HG03196 (cell line): ENCODE results near the gene RFX4.

Experiments
- ATAC-seq: cut with Tn5 transposase; IDR thresholded peaks from one replicate; pipeline ENCODE4 v1.9.1; 2021; ENCODE audit not compliant: unreplicated experiment

The RFX4 gene

DNA sequence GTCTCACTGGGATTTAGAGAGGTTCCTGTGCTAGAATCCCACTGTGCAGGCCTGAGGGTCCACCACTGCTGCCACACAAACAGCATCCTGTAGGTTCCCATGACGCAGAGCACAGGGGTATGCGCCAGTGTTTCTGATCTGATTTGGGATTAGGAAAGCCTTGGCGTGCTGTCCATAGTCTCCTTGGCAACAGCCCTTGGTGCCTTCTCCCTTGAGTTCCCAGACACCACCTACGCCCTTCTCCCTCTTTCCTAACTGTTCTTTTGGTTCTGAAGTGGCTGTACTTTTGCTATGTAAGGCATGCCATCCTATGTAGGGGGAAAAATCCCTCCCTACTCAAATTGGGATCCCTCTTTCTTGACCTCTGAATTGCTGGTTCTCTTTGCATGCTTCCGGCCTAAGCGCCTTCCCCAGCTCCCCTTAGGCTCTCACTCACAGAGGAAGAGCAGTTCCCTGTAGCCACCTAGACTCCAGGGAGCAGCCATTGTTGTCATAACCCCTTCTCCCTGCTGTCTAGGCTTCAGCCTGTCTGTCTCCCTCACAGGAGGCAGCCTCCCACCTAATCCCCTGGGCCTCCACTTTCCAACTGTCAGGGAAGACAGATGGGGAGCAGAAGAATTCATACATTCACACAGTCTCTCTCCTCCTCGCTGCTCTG is 176.9 kb downstream of the RFX4 start:
- ATAC-seq = peak; percentile 26

GRCh38 chr12:106760184-106760531 is 177.4 kb downstream of the RFX4 start:
- ATAC-seq = peak; percentile 94

DNA sequence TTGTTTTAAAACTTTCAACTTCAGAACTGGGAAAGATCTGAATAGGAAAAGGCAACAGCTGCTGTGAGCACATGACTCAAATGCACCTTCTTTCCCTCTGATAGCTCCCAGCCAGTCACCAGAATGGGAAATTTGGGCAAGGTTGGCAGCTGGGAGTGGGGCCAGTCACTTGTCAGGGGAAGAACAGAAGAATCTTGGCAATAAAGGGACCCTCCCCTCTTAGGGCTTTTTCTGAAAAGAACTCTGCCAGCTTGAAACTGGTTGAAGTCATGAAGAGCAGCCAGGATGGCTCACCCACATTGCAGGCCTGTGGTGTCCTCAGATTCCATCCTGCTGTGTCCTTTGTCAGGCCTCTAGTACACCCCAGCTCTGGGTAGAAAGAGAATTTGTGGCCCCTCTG is 181.4 kb downstream of the RFX4 start:
- no peak for ATAC-seq

- no peak for ATAC-seq
Observed at GRCh38 chr12:106764738-106765137, 181.9 kb downstream of the RFX4 start.

DNA sequence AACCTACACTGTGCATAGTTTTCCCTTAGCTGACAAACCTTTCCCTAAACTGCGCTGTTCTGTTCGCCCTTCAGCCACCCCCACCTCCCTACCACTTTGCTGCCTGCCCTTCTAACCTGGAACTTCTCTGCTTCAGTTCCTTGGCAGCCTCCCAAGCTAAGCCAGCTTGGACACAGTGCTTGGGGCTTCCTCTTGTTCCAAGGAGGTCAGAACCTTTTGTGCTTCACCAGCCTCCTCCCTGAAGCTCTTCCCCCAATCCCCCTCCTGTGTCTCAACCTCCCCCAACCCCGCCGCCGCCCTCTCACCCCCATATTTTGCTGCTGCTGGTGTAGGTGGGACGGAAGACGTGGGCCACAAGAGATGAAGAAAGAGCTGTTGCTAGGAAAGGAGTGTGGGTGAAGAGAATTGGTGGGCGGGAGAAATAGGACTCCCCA is 183.6 kb downstream of the RFX4 start:
- ATAC-seq = no peak

- no peak for ATAC-seq
Observed at GRCh38 chr12:106767206-106767605, 184.4 kb downstream of the RFX4 start.

DNA sequence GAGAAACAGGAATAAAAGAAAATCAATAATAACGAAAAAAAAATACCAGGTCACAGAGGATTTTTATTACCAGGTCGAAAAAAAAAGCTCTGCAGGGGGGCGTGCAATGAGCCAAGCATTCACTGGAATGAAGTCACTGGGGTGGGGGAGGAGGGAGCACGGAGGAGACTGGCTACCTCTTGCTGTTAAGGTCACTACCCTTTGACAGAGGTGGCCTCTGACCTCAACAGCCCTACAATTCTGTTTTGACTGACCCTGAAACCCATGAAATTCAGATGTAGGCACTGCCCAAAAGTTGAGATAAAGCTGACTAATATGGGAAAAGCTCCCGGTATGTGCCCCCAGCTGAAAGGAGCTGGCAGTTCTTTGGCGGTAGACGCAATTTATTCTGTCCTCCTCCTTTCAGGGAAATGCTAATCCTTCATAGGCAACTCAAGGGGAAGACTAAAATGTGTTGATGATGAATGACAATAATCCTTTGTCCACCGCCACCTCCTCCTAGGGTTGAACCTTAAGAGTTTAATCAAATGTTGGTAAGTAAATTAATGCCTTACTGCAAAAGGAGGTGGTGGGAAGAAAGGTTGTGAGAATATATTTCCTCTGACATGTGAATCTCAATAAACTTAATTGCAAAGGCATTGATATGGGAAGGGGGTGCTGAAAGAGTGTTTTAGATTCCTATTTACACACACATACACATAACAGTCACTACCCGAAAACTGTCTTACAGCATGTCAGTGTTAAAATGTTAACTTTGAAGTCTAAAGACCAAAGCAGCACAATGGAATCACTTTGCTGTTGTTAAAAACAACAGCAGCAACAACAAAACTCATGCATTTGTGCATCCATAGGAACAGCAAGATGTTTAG is 185.4 kb downstream of the RFX4 start:
- no peak for ATAC-seq

- ATAC-seq = no peak
Observed at GRCh38 chr12:106769078-106769477, 186.3 kb downstream of the RFX4 start.

DNA sequence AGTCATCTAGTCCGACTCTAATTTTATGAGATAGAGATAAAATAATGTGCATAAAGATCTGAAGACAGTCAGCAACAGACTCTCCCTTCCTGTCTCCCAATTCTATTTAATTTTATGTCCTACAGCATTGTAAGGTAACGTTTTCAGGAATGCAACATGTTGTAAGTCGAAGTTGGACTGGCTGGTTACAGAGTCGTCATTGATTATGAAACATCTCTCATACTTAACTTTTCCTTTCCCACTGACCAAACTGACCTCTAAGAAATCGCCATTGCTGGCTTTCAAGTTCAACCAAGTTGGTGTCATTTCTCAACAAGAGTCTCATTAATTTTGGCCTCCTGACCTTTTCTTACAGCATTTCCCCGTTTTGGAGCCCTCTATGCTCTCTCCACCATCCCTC is 186.7 kb downstream of the RFX4 start:
- no peak for ATAC-seq

DNA sequence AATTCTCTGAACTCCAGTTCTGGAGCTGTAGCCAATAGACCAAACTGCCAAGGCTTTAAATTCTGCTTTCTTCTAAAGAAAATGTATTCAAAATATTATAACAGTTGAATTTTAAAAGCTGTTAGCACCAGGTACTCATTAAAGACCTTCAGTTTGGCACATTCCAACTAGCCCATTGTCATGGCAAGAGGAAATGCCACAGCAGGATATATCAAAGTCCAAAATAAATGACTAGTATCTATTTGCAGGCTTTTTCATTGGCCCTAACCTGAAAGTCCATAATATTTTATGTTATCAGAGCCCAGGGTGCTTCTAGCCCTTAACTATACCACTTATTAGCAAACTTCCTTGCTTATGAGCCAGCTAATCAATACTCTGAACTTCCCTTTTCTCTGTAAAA is 188.6 kb downstream of the RFX4 start:
- no peak for ATAC-seq

DNA sequence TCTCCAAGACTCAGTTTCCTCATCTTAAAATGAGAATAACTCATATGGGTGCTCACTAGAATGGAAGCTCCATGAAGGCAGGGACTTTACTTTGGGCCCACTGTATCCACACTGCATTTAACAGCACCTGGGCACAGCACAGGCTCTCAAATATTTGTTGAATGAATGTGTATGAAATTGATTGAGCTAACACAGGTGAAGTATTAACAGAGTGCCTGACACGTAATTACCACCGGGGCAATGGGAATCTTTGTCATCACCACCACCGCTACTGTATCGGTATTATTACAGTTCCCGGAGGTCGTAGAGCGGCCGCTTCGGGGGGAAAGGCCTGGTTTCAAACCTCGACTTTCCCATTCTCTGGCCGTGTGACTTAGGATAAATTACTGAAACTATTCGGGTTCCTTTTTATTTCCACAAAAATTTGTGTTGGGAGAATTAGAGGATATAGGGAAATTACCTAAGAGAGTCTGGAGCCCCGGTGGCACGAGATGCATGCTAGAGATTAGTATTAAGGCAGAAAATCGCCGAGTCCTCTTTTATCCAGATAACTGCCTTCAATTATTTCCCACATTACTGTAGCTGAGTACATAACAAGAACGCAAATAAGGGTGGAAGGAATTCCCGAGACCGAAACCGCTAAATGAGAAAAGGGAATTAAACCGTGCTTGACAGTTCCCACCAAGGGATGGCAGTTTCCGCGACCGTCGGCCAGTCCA is 190.6 kb downstream of the RFX4 start:
- ATAC-seq = no peak

DNA sequence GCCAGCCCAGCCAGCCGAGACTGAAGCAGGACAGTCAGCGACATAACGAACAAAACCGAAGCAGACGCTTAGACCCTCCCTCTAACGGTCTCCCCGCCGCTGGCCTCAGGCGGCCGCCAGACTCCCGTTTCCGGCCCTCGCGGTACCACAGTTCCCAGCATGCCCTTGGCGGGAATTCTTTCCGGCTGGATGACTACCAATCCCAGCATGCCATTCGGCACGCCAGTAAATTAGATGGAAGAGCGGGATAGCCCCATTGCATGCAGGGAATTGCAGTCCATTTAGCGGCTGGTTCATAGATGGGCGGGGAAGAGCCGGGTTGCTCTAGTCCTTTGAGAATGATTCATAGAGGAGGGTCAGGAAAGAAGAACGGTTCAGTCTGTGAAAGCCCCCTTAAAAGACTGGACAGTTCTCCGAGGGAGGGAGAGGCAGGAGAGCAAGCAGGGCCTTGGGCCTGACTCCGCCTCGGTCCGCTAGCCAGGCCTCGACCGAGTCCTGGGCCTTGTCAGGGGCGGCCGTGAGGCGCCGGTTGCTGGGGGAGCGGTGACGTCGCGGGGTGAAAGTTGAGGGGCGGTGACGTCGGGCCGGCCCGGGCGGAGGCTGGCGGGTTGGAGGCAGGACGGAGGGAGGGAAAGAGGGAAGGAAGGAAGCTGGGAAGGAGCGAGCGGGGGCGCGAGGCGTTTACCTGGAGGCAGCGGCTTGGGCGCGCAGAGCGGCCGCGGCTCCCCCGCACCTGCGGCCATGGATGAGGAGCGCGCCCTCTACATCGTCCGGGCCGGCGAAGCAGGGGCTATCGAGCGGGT is 191.4 kb downstream of the RFX4 start, which contains the start of gene RIC8B:
TSS of gene RIC8B (plus strand) at position 678 of the 803 bp plus-strand sequence. CDS start at position 742, 64 bp downstream.
- peak; percentile 90 for ATAC-seq

GRCh38 chr12:106774808-106775524 is 192.2 kb downstream of the RFX4 start:
- ATAC-seq = peak; percentile 6

- no peak for ATAC-seq
Observed at GRCh38 chr12:106776897-106777296, 194.1 kb downstream of the RFX4 start.

DNA sequence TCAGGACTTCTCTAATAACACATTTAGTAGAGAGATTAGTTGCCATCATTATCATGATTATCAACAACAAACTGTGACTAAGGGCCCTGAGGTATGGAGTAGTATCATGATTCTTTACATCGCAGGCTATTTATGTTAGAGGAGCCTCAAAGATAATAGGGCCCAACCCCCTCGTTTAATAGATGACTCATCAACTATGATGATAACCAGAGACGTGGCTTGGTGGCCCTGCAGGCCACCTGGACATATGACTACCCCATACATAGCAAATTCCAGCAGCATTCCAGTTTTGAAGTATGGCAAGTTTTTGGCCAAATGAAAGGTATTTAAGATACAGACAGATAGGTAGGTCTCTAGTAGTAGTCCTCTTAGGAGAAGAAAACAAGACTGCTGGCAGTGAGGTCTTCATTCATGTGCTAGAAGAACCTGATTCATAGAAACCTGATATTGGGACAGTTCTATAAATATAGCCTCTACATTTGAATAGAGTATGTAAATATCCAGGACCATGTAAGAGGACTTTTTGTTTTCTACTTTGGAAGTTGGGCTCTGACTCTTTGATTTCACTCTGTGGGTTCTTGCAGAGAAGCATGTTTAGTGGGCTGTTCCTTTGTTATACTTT is 197.3 kb downstream of the RFX4 start:
- no peak for ATAC-seq

DNA sequence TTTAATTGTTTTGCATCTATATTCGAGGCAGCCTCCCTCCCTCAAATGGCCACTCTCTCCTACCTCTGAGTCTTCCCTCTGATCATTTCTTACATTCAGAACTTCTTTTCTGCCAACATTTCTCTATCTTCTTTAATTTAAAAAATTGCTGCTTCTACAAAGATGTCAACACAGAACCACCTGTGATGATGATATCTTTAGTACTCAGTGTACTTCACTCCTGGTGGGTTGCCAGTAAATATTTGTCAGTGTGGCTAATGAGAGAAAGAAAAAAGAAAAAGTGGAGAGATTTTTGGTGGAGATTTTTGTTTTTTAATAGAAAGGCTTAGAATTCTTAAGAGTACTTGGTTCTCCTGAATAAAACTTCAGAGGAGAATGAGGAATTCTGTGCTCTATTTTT is 199.8 kb downstream of the RFX4 start:
- no peak for ATAC-seq

GRCh38 chr12:106783515-106783914 is 200.7 kb downstream of the RFX4 start:
- ATAC-seq = no peak

GRCh38 chr12:106790020-106790419 is 207.2 kb downstream of the RFX4 start:
- no peak for ATAC-seq

DNA sequence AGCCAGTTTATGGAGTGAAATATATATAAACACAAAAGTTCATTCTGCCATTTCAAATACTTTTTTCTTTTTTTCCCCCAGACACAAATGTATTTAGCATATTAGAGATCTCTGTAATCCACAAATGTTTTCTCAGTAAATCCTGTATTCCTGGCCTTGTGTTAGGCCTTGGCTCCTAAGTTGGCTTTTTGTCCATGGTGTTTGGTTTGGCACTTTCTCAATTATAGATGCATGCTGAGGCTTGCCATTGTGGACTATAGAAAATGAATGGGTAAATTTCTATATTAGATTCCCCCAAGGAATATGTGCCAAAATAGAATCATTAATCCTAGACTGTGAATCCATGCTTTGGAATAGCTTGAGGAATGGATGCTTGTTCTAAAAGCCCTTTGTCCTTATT is 208.7 kb downstream of the RFX4 start:
- ATAC-seq = no peak

GRCh38 chr12:106794369-106794768 is 211.6 kb downstream of the RFX4 start:
- ATAC-seq = no peak
